ENCODE measurements around the gene SMPX. TPM values are rescaled to one million over a fixed set of nuclear protein-coding genes. Genes with fewer than 3 reads are reported as not detected.
A peak's percentile ranks its signal among the peaks of the same experiment; 100 is the strongest.

The SMPX gene
- total and polyA plus RNA-seq, 2 donors (not counting 1 experiment from before 2014, with no cell fraction given) = not detected

DNA sequence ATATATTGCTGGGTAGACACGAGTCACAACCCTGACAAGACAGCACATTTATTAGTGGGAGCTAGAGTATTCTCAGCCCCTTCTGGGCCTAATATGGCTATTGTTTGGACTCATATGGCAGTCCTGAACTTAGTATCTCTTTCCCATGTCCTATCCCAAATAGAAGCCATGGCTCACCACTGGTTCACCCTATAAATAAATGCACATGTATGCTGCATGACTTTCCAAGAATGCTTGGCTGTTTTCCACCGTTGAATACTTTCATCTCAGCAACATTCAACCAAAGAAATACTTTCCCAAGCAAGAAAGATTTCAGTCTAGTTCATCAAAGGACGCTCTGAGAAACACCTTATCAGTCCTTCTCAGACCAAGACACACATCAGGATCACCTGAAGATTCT is 36.7 kb downstream of the SMPX start:
- Histone ChIP-seq H2AFZ (ENCODE audit: low read length) (no peak overlapping the region), H3K4me2 (ENCODE audit: extremely low read depth, insufficient read depth, low read length) (no peak overlapping the region), H3K4me1 (ENCODE audit: control insufficient read depth, extremely low read depth, insufficient read depth, low read length) (no peaks in the 10 kb centered on the region), H3K27ac (ENCODE audit: insufficient read depth, low read length) (no peak overlapping the region), H3K4me3 (replicated peaks in 1 of 4; ENCODE audit: control extremely low read depth in 1 of 4, insufficient read depth in 1 of 4, low read depth in 3 of 4, low read length in 4 of 4) (no peak overlapping the region), H3K27me3 (ENCODE audit: control insufficient read depth, insufficient read depth, low read length) (no peaks in the 10 kb centered on the region), H3K36me3 (ENCODE audit: control insufficient read depth, insufficient read depth, low read length) (no peaks in the 10 kb centered on the region), H3K9me3 (ENCODE audit: control insufficient read depth, insufficient read depth, low read depth, low read length) (no peaks in the 10 kb centered on the region), H3K79me2 (ENCODE audit: control insufficient read depth, insufficient read depth, low read length) (no peaks in the 10 kb centered on the region), H4K20me1 (ENCODE audit: control insufficient read depth, extremely low read depth, insufficient read depth, low read length) (no peaks in the 10 kb centered on the region), H3K9ac (ENCODE audit: insufficient read depth, low read length) (no peak overlapping the region)
- peak in 1 of 2 donors; percentile 31 for DNase-seq (ENCODE audit: low read depth in 2 of 2)
- TF ChIP-seq EZH2 (IDR thresholded peaks at IDR 0.05; ENCODE audit: low read length, missing control alignments) = no peak
- TF ChIP-seq, protein P1, sequence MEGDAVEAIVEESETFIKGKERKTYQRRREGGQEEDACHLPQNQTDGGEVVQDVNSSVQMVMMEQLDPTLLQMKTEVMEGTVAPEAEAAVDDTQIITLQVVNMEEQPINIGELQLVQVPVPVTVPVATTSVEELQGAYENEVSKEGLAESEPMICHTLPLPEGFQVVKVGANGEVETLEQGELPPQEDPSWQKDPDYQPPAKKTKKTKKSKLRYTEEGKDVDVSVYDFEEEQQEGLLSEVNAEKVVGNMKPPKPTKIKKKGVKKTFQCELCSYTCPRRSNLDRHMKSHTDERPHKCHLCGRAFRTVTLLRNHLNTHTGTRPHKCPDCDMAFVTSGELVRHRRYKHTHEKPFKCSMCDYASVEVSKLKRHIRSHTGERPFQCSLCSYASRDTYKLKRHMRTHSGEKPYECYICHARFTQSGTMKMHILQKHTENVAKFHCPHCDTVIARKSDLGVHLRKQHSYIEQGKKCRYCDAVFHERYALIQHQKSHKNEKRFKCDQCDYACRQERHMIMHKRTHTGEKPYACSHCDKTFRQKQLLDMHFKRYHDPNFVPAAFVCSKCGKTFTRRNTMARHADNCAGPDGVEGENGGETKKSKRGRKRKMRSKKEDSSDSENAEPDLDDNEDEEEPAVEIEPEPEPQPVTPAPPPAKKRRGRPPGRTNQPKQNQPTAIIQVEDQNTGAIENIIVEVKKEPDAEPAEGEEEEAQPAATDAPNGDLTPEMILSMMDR (conservative IDR thresholded peaks at IDR 0.05 in 1 of 2, IDR thresholded peaks at IDR 0.05 in 1 of 2; ENCODE audit: low read depth in 1 of 2, low read length in 2 of 2) = no peak

DNA sequence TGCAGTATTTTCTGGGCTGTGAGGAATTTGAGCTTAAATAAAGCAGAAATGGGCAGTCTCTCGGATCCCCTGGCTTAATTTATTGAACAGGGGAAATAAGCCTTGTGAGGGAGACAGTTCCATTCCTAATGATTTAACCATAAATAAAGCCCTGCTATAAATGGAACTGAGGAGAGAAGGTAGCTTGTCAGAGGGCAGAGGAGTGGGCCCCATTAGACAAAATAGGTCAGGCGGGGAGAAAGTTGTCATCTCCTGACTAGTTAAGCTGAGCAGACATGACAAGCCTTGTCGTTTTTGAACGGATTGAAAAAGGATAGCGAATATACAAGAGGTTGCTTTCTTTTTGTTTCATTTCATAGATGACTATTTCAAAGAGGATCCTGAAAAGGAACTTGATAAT is 39.3 kb downstream of the SMPX start:
- no peak for DNase-seq (ENCODE audit: low read depth in 2 of 2)
- H3K79me2 ChIP-seq (ENCODE audit: control insufficient read depth, insufficient read depth, low read length) = no peaks in the 10 kb centered on the region
- H2AFZ ChIP-seq (ENCODE audit: low read length) = no peak overlapping the region
- H3K36me3 ChIP-seq (ENCODE audit: control insufficient read depth, insufficient read depth, low read length) = no peaks in the 10 kb centered on the region
- H3K9me3 ChIP-seq (ENCODE audit: control insufficient read depth, insufficient read depth, low read depth, low read length) = no peaks in the 10 kb centered on the region
- no peaks in the 10 kb centered on the region for H4K20me1 ChIP-seq (ENCODE audit: control insufficient read depth, extremely low read depth, insufficient read depth, low read length)
- no peak overlapping the region for H3K4me3 ChIP-seq (replicated peaks in 1 of 4; ENCODE audit: control extremely low read depth in 1 of 4, insufficient read depth in 1 of 4, low read depth in 3 of 4, low read length in 4 of 4)
- no peak overlapping the region for H3K4me2 ChIP-seq (ENCODE audit: extremely low read depth, insufficient read depth, low read length)
- no peaks in the 10 kb centered on the region for H3K27me3 ChIP-seq (ENCODE audit: control insufficient read depth, insufficient read depth, low read length)
- no peak overlapping the region for H3K27ac ChIP-seq (ENCODE audit: insufficient read depth, low read length)
- TF ChIP-seq, protein P1 (conservative IDR thresholded peaks at IDR 0.05 in 1 of 2, IDR thresholded peaks at IDR 0.05 in 1 of 2; ENCODE audit: low read depth in 1 of 2, low read length in 2 of 2) = no peak
- TF ChIP-seq EZH2 (IDR thresholded peaks at IDR 0.05; ENCODE audit: low read length, missing control alignments) = no peak
- no peak overlapping the region for H3K9ac ChIP-seq (ENCODE audit: insufficient read depth, low read length)
- no peaks in the 10 kb centered on the region for H3K4me1 ChIP-seq (ENCODE audit: control insufficient read depth, extremely low read depth, insufficient read depth, low read length)

DNA sequence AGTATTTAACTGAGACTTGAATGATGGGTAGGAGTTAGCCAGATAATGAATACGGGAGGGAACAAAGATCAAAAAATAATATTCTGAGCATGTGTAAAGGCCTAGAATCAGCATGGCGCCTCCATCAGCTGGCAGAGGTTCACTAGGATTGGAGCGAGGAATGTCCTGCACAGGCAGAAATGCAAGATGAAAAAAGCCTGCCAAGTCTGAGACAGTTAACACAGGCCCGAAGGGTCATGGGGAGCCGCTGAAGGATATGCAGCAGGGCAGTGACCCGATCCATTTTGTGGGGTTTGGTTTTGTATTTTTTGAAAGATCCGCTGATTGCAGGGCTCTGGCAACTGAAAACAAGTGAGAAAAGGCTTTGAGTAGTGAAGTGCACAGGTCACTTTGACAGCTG is 40.1 kb downstream of the SMPX start:
- Histone ChIP-seq H2AFZ (ENCODE audit: low read length) (no peak overlapping the region), H3K27me3 (ENCODE audit: control insufficient read depth, insufficient read depth, low read length) (no peaks in the 10 kb centered on the region), H3K4me3 (replicated peaks in 1 of 4; ENCODE audit: control extremely low read depth in 1 of 4, insufficient read depth in 1 of 4, low read depth in 3 of 4, low read length in 4 of 4) (no peak overlapping the region), H3K79me2 (ENCODE audit: control insufficient read depth, insufficient read depth, low read length) (no peaks in the 10 kb centered on the region), H3K9me3 (ENCODE audit: control insufficient read depth, insufficient read depth, low read depth, low read length) (no peaks in the 10 kb centered on the region), H3K4me1 (ENCODE audit: control insufficient read depth, extremely low read depth, insufficient read depth, low read length) (no peaks in the 10 kb centered on the region), H3K4me2 (ENCODE audit: extremely low read depth, insufficient read depth, low read length) (no peak overlapping the region), H3K27ac (ENCODE audit: insufficient read depth, low read length) (no peak overlapping the region), H3K36me3 (ENCODE audit: control insufficient read depth, insufficient read depth, low read length) (no peaks in the 10 kb centered on the region), H4K20me1 (ENCODE audit: control insufficient read depth, extremely low read depth, insufficient read depth, low read length) (no peaks in the 10 kb centered on the region), H3K9ac (ENCODE audit: insufficient read depth, low read length) (no peak overlapping the region)
- no peak for DNase-seq (ENCODE audit: low read depth in 2 of 2)
- TF ChIP-seq, protein P1 (conservative IDR thresholded peaks at IDR 0.05 in 1 of 2, IDR thresholded peaks at IDR 0.05 in 1 of 2; ENCODE audit: low read depth in 1 of 2, low read length in 2 of 2) = no peak
- no peak for TF ChIP-seq EZH2 (IDR thresholded peaks at IDR 0.05; ENCODE audit: low read length, missing control alignments)

All from fibroblast of lung (primary cell).